GM12892 (cell line): ENCODE data around the gene TNNT1.
A peak's percentile ranks its signal among the peaks of the same experiment; 100 is the strongest.
"Not testable (repeated sequence)": the region's sequence is repeated elsewhere in the genome, so short reads cannot be mapped to it uniquely, and the experiment has no call there.

Experiments used
- DNase-seq: peaks from one replicate; pipeline ENCODE4 v3.0.0; 2011; ENCODE audit not compliant: insufficient read length
- FAIRE-seq: peaks from 2 replicates; lab custom pipeline; 2011; peaks lifted over from hg19 to GRCh38; lab: Jason Lieb, UNC
- POLR2A ChIP-seq: IDR thresholded peaks from 2 replicates; pipeline ENCODE4 v1.6.1; 2011; ENCODE audit warnings: low read depth, low read length, control low read depth
- POLR2AphosphoS5 ChIP-seq: IDR thresholded peaks from 2 replicates; pipeline ENCODE4 v1.6.1; 2011; ENCODE audit warnings: low read depth, low read length, control low read depth
- TAF1 ChIP-seq: IDR thresholded peaks from 2 replicates; pipeline ENCODE4 v1.6.1; 2011; ENCODE audit warnings: low read depth, mild to moderate bottlenecking, control low read depth, low read length, borderline replicate concordance

The TNNT1 gene

DNA sequence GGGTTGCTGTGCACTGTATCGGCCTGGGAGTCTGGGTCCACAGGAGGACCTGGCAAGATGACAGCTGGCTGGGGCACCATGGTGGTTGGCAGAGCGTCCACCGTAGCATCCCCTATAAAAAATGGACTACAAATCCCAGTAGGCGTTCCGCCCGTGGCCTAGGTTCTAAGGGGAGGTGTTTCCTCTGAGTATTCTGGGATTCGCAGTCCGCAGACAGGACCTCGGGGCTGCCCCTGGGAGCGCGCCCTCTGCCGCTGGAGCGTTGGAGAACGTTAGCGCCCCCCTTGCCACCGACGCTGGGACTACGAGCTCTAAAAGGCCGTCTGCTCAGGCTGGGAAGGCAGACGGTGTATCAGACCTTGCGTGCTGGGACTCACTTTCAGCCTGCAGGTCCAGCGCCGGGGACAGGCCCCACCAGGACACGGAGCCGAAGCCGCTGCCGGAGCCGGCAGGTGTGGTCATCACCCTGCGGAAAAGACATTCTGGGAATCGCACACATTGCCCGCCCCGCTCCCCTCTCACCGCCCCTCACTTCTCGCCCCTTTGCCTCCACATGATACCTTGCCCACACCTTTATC, 17.0 kb upstream of the TNNT1 start:
- no peak for FAIRE-seq
- TF ChIP-seq POLR2A (no peak), TAF1 (no peak), POLR2AphosphoS5 (no peak)
- DNase-seq, result no peak

DNA sequence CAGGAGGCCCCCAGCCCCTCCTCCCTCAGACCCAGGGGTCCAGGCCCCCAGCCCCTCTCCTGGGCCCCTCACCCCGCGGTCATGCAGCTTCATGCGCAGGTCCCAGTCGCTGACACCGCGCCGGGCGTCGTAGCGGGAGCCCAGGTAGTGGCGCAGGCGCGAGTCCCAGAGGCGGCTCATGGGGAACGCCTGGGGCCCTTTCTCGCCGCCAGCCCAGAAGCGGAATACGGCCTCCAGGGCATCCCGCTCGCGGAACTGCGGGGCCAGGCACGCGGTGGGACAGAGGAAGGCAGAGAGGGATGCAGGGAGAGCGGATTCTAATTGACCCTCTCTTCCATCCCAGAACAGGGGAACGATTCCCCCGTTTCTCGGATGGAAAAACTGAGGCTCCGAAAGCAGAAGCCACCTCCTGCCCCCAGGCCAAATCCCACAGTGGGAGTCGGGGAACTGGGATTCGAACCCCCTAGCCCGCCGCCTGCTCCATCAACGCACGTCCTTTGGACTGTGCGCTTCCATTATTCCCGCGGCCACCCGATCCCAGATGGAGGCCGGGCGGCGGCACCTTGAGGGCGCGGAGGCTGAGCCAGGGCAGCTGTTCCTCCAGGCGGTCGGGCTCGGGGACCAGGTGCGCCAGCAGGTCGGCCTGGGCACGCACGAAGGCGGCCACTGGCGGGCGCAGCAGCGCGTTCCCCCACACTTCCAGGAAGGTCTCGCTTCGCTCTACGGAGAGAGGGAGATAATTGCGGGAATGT, 12.7 kb upstream of the TNNT1 start:
- TF ChIP-seq POLR2A, result no peak
- TF ChIP-seq TAF1, result no peak
- TF ChIP-seq POLR2AphosphoS5, result no peak
- DNase-seq (no peak), FAIRE-seq (no peak)

DNA sequence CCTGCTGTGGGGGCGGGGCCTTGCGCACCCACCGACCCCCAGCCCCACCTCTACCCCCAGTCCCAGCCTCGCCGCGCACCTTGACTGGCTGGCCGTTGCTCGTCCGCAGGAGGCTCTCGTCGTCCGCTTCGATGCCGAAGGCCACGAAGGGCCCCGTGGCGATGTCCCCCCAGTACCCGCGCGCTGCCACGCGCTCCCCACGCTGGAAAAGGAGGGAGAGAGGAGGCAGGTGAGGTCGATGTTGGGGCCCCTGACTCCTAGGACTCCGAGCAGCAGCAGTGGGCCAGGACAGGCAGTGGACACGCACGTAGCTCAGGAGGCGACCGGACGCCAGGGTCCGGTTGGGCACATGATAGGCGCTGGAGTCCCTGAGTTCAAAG, 12.0 kb upstream of the TNNT1 start:
- DNase-seq, result no peak
- FAIRE-seq, result no peak
- TF ChIP-seq POLR2AphosphoS5, result no peak
- no peak for TF ChIP-seq POLR2A
- TF ChIP-seq TAF1, result no peak

DNA sequence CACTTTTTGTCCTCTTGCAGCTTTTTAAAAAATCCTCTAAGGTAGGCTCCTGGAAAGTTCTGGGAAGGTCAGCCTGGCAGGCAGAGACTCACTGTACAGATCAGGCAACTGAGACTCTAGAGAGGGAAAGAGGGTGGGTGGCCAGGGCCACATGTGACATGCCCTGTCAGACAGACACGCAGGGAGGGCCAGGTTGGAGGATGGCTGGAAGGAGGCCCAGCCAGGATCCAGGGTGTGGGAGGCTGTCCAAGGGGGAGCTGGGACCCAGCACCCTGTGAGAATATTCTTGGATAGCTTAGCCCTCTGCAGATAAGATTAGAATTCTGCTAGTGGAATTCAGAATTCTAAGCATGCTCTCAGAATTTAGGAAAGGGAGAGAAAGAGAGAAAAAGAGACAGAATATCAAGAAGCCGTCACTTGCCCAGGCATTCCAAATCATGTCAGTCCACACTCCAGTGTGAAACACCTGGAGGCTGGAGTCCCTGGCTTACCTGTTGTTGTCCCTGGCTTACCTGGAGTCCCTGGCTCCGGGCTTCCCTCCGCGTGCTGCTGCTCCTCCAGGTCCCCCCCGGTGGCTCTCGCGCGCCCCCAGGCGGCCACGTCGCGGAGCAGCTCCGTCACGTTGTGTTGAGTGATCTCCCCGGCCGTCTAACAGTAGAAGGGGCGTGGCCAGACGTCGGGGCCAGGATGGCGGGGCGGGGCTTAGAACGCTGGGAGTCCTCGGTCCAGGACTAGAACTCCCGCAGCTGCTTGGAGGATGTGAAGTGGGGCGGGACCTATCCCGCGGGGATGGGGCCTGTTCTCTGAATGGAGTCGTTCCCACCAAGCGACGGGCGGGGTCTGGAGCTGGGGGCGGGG, 11.4 kb upstream of the TNNT1 start:
- DNase-seq (peak; percentile 97), FAIRE-seq (peak; percentile 70)
- TF ChIP-seq TAF1, result no peak
- TF ChIP-seq POLR2AphosphoS5, result no peak
- no peak for TF ChIP-seq POLR2A

DNA sequence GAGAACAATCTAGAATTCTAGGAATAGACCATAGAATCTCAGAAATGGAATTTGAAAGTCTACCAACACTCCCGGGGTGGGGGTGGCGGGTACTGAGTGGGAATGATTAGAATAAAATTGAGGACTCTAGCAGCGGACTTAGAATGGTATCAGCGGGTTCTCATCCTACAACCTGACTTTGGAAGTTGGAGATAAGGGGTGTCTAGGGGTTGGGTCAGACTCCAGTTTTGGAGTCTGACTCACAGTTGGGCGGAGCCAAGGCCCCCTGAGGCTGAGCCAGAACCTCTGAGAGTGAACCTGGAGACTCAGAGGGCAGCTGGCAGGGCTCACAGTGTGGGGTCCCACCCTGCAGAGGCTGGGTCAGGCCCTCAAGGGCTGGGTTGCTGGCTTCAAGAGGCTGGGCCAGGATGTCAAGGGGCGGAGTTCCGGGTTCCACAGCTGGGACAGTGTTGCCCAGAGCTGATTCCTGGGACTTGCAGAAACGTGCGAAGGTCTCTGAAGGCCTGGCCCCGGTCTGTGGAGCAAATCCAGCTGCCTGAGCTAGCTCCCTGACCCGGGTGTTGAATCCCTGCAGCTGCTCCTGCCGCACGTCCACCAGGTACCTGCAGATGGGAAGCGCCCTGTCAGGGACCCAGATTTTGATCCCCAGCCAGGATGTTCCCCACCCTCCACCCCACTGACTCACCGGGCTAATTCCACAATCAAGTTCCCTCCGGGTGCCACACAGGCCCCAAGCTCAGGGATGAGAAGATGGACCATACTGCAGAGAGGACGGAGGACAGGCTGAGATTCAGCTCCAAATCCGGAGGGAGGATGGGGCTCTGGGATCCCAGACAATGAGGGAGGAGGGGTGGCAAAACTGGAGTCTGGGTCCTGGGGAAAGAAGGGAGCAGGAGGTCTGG, 10.1 kb upstream of the TNNT1 start:
- DNase-seq, result no peak
- no peak for FAIRE-seq
- TF ChIP-seq POLR2A (no peak), POLR2AphosphoS5 (no peak)

GRCh38 chr19:55158423-55158822, 9.4 kb upstream of the TNNT1 start:
- FAIRE-seq, result no peak
- TF ChIP-seq TAF1 (no peak), POLR2A (no peak), POLR2AphosphoS5 (no peak)
- no peak for DNase-seq

DNA sequence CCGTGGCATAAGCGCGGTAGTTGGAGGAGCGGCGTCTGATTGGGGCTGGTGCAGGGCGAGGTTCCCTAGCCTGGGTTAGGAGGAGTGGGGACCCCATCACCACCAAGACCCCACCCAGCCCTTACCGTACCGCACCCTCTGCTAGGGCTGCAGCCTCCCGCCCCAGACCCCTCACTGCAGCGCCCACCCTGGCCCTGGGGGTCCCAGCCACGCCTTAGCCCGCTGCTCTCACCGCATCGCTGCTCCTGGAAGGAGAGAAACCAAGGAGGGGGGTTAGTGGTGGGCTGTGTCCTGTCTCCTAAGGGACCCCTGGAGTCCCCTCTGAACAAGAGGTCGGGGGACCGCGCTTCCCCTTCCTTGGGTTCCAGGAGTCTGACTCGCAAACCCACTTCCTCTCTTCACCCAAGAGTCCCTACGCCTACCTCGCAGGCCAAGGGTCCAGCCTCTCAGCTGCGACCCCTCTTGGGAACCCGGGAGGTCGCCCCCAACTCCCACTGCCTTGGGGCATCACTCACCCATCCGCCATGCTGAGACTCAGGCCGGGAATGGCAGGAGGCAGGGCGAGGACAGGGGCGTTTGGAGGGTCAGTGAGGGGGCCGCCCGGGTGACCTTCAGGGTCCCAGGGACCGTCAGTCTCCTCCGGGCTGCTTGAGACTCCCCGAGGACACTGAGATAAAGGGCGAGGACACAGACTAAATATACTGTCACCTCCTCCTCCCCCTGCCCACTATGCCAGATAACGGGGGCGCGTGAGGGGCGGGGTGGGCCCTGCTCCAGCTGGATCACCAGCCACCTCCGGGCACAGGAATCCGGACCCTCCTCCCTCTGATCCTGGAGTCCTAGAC, 8.3 kb upstream of the TNNT1 start, which contains the start of gene TNNI3:
TNNI3 (minus strand) TSS at position 669 of the 845 bp plus-strand sequence; CDS start at position 526, 143 bp downstream.
- DNase-seq (no peak), FAIRE-seq (no peak)
- TF ChIP-seq POLR2A, result no peak
- TF ChIP-seq POLR2AphosphoS5, result no peak
- TF ChIP-seq TAF1, result no peak

- peak; percentile 70 for DNase-seq
- TF ChIP-seq POLR2AphosphoS5 (no peak), TAF1 (no peak), POLR2A (no peak)
- no peak for FAIRE-seq
These were observed 7.4 kb upstream of the TNNT1 start for GRCh38 chr19:55156202-55157063.

DNA sequence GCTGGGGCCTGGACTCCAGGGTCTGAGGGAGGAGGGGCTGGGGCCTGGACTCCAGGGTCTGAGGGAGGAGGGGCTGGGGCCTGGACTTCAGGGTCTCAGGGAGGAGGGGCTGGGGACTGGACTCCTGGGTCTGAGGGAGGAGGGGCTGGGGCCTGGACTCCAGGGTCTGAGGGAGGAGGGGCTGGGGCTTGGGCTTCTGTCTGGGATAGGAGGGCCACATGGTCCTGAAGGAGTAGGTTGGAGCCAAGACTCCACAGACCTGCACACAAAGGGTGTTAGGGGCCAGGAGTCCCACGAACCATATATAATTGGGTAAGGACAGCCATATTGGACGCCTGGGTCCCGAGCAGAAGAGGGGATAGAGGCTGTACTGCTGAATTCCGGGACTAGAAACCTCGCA, 6.8 kb upstream of the TNNT1 start:
- not testable (repeated sequence) for DNase-seq, FAIRE-seq

- no peak for DNase-seq
- FAIRE-seq, result no peak
- TF ChIP-seq POLR2A, result no peak
- no peak for TF ChIP-seq POLR2AphosphoS5
- no peak for TF ChIP-seq TAF1
These were observed 4.8 kb upstream of the TNNT1 start for GRCh38 chr19:55153652-55154264.
